D721Med (cell line): Measurements from ENCODE around the gene TRPC5OS.

ENCODE experiments used
- DNase-seq: peaks from one replicate; pipeline ENCODE4 v3.0.0; 2011; ENCODE audit warnings: low spot score; ENCODE audit not compliant: insufficient read length
- FAIRE-seq: peaks from 2 replicates; lab custom pipeline; 2011; peaks lifted over from hg19 to GRCh38; lab: Jason Lieb, UNC
- TF ChIP-seq, protein P1 (sequence below): IDR thresholded peaks from 2 replicates; pipeline ENCODE4 v1.5.1; 2012; ENCODE audit warnings: mild to moderate bottlenecking, control low read depth; ENCODE audit not compliant: insufficient read depth; ENCODE audit errors: missing control alignments

Gene TRPC5OS

DNA sequence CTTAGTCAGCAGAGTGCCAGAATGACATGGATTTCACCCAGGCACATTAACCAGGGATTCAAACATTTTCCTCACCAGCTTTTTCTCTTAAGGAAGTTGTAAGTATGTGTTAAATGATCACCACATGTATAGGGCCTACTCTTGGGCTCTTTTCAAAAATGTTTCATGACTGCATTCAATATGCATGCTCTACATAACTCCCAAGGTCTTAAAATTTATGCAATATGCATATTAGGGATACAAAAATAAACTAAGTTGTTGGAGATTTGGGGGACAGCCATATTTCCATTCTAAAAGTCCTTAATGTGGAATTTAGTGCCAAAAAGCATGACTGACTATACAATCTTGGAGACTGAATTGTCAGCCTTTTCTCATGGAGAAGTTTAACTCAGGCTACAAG lies 25.0 kb upstream of the TRPC5OS start:
- FAIRE-seq (no peak), DNase-seq (no peak)
- TF ChIP-seq, protein P1, sequence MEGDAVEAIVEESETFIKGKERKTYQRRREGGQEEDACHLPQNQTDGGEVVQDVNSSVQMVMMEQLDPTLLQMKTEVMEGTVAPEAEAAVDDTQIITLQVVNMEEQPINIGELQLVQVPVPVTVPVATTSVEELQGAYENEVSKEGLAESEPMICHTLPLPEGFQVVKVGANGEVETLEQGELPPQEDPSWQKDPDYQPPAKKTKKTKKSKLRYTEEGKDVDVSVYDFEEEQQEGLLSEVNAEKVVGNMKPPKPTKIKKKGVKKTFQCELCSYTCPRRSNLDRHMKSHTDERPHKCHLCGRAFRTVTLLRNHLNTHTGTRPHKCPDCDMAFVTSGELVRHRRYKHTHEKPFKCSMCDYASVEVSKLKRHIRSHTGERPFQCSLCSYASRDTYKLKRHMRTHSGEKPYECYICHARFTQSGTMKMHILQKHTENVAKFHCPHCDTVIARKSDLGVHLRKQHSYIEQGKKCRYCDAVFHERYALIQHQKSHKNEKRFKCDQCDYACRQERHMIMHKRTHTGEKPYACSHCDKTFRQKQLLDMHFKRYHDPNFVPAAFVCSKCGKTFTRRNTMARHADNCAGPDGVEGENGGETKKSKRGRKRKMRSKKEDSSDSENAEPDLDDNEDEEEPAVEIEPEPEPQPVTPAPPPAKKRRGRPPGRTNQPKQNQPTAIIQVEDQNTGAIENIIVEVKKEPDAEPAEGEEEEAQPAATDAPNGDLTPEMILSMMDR = no peak

DNA sequence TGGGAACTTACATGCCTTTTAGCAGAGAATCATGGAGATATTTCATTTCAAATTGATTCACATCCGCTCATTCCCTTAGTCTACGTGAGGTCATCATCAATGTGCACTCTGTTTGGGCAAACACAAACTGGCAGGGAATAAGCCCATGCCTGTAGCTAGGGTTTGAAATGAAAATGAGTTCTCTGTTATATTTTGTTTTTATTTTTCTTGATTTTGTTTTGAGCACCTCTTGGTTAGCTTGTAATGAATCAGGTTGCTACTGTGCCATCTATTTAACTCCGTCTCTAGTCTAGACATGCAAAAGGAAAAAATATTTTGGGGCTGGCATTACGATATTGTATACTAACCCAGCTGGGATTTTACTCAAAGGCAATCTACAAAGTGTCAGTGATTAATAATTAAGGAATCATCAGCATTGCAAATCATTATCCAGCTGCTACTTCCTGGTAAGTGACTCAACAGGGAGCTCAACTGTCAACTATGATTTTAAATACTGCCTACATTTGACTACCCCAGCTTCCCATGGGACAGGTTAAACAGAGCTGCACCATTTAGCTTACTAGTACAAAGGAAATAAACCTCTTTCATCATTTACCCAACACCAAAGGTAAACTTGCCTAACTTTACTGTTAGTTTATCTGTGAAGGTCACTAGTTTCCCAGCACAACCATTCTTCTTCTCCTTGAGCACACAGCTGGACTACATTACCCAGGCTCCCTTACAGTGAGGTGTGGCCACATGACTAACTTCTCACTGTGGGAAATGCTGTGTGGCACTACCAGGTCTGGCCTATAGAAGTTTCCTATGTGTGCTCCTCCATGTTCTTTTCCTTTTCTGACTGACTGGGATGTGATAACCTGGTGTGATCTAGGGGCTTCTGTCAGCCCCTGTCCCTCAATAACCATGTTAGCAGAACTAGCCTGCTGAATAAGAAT lies 21.2 kb upstream of the TRPC5OS start:
- no peak for DNase-seq
- TF ChIP-seq, protein P1 = no peak
- FAIRE-seq = no peak

DNA sequence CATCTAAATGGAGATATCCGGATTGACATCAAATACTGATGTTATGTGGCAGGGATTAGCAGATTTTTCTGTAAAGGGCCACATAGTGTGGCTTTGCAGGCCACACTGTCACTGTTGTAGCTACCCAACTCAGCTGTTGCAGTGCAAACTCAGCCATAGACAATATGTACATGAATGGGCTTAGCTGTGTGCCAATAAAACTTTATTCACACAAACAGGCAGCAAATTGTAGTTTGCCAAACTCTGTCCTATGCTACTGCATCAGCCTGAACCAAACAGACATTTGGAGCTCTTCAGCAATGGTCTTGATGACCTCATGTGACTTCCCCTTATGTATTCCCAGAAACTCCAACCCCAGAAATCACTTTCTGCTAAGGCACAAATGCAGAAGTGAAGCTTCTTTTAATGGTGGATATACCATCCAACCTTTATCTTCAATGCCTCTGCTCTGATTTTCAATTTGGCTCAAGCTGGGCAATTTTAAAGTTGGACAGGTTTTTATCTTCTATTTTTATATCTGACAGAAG lies 18.4 kb upstream of the TRPC5OS start:
- no peak for FAIRE-seq
- no peak for DNase-seq
- TF ChIP-seq, protein P1 = no peak

DNA sequence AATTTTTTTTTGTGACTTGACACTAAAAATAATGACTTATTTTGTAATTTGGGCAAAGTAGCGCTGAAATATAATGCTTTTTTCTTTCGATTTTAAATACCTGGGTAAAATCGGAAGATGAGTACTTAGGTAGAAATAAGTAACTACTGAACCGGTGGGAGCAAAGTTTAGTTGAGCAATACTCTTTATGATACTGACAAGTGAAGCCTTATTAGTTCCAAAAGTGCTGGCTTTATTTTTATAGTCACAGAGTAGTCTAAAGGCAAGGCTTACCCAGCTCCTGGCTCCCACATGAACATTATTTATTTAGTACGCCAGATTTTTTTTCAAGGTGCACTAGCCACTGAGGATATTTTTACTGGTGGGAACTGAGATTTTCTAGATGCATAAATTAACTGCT lies 14.4 kb upstream of the TRPC5OS start:
- DNase-seq (no peak), FAIRE-seq (no peak)
- TF ChIP-seq, protein P1 = no peak

DNA sequence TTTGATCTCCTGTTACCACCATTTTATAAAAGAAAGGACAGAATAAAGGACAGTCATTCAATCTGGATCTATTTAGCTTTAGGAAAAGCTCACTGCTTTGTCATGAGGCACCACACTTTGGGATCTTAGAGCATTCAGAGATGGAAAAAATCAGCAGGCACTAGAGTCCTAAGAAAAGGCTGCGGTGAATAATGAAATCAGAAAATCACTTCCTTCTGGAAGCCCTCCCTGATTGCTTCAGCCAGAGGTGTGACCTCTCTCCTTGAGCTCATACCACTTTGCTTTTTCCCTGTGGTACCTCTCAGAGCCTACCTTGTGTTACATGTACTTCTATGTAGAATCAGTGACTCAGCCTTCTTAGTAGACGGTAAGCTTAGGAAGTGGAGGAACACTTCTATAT lies 8.7 kb upstream of the TRPC5OS start:
- FAIRE-seq = no peak
- no peak for DNase-seq
- TF ChIP-seq, protein P1 = no peak

DNA sequence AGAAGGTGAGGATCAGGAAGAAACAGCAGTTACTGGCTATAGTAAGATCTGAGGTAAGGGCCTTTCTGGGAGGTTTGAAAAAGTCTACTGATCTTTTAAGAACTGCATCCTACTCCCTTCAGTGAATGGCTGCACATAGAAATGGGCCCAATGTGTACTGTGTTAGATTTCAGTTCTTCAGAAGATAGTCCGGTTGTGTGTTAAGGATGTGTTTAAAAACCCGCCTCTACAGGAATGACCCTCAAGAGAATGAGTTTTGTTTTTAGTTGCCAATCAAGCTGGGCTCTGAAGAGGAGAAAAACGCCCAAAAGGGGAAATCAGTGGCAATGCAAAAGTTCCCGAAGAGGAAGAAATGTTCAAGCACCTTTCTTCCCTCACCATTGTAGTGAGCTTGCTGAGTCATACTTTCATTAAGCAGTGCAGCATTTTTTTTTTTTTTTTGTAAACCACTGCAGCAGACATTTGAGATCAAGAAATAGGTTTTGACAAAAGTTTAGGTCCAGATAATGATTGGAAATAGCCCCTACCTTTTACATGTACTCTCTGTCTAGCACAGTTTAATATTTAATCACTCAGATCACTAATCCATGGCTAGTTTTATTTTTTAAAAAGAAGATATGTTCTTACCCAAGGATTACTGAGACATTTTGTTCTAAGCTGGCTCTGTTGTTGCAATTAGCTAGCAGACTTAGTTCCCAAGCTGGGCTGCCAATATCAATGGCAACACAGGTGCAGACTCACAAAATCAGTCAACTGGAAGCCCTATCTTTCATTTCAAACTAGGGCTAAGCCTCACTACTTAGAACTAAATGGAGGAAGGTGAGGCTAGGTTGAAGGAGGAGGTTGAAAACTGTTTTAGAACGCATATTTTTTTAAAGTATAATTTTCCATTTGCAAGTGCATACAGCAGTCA lies 7.0 kb upstream of the TRPC5OS start:
- DNase-seq (no peak), FAIRE-seq (no peak)
- TF ChIP-seq, protein P1 = no peak
